ENCODE measurements around the gene HOXB3. TPM values are rescaled to one million over a fixed set of nuclear protein-coding genes. Genes with fewer than 3 reads are reported as not detected.

HOXB3 gene
- polyA plus RNA-seq, 1 donor from 2014 or later, result not detected

- TF ChIP-seq TAF1 (IDR thresholded peaks at IDR 0.05; ENCODE audit: low read depth), result no peak
- TF ChIP-seq CTCF (IDR thresholded peaks at IDR 0.05; ENCODE audit: poor library complexity, severe bottlenecking), result no peak
- no peak for TF ChIP-seq EZH2 (IDR thresholded peaks at IDR 0.05; ENCODE audit: borderline replicate concordance, insufficient read depth, low read length, poor library complexity, severe bottlenecking)
- TF ChIP-seq RAD21 (conservative IDR thresholded peaks at IDR 0.05), result no peak
- TF ChIP-seq SMC3 (conservative IDR thresholded peaks at IDR 0.05; ENCODE audit: poor library complexity), result no peak
- no peak for TF ChIP-seq EP300 (conservative IDR thresholded peaks at IDR 0.05; ENCODE audit: poor library complexity, severe bottlenecking)
- no peak for TF ChIP-seq POLR2AphosphoS5 (IDR thresholded peaks at IDR 0.05)
- TF ChIP-seq MXI1 (conservative IDR thresholded peaks at IDR 0.05; ENCODE audit: poor library complexity, severe bottlenecking), result no peak
- no peak for TF ChIP-seq REST (IDR thresholded peaks at IDR 0.05; ENCODE audit: borderline replicate concordance)
- Histone ChIP-seq H3K4me3 (ENCODE audit: low read length) (no peak overlapping the region), H3F3A (ENCODE audit: insufficient read depth, low read length, poor library complexity, severe bottlenecking) (no peaks in the 10 kb centered on the region), H3K9me3 (ENCODE audit: low read length) (no peaks in the 10 kb centered on the region), H3K79me2 (replicated peaks; ENCODE audit: insufficient read depth, low read length) (no peaks in the 10 kb centered on the region), H3K27me3 (ENCODE audit: insufficient read depth, low read depth, low read length) (peaks cover 97% of the 10 kb centered on the region), H3K4me2 (ENCODE audit: low read length) (no peak overlapping the region), H3K36me3 (ENCODE audit: insufficient read depth, low read length) (no peaks in the 10 kb centered on the region), H3K9ac (ENCODE audit: low read length) (no peak overlapping the region), H2AFZ (ENCODE audit: low read depth, low read length) (no peak overlapping the region), H3K9me2 (ENCODE audit: insufficient read depth, low read length) (no peaks in the 10 kb centered on the region), H4K20me1 (ENCODE audit: insufficient read depth) (no peaks in the 10 kb centered on the region), H3K27ac (ENCODE audit: low read length) (no peak overlapping the region)
These were observed 60.4 kb downstream of the HOXB3 start for GRCh38 chr17:48529683-48530009.

- H3F3A ChIP-seq (ENCODE audit: insufficient read depth, low read length, poor library complexity, severe bottlenecking), result no peaks in the 10 kb centered on the region
These were observed 60.9 kb downstream of the HOXB3 start for GRCh38 chr17:48528936-48529682.

More at GRCh38 chr17:48528936-48529682, 60.9 kb downstream of the HOXB3 start:
- Histone ChIP-seq H3K9me3 (ENCODE audit: low read length) (no peaks in the 10 kb centered on the region), H3K9me2 (ENCODE audit: insufficient read depth, low read length) (no peaks in the 10 kb centered on the region), H3K27me3 (ENCODE audit: insufficient read depth, low read depth, low read length) (peaks cover 98% of the 10 kb centered on the region), H3K27ac (ENCODE audit: low read length) (no peak overlapping the region), H3K79me2 (replicated peaks; ENCODE audit: insufficient read depth, low read length) (no peaks in the 10 kb centered on the region), H3K9ac (ENCODE audit: low read length) (no peak overlapping the region), H3K36me3 (ENCODE audit: insufficient read depth, low read length) (no peaks in the 10 kb centered on the region), H4K20me1 (ENCODE audit: insufficient read depth) (no peaks in the 10 kb centered on the region), H3K4me2 (ENCODE audit: low read length) (no peak overlapping the region), H2AFZ (ENCODE audit: low read depth, low read length) (no peak overlapping the region), H3K4me3 (ENCODE audit: low read length) (no peak overlapping the region)
- no peak for TF ChIP-seq POLR2AphosphoS5 (IDR thresholded peaks at IDR 0.05)
- TF ChIP-seq TAF1 (IDR thresholded peaks at IDR 0.05; ENCODE audit: low read depth), result no peak
- TF ChIP-seq REST (IDR thresholded peaks at IDR 0.05; ENCODE audit: borderline replicate concordance), result no peak
- no peak for TF ChIP-seq SMC3 (conservative IDR thresholded peaks at IDR 0.05; ENCODE audit: poor library complexity)
- TF ChIP-seq RAD21 (conservative IDR thresholded peaks at IDR 0.05), result no peak
- TF ChIP-seq MXI1 (conservative IDR thresholded peaks at IDR 0.05; ENCODE audit: poor library complexity, severe bottlenecking), result no peak
- no peak for TF ChIP-seq CTCF (IDR thresholded peaks at IDR 0.05; ENCODE audit: poor library complexity, severe bottlenecking)

Measured in neural cell (in vitro differentiated cells).